GM12878 (cell line): ENCODE measurements around the gene SERTM2. TPM values are rescaled to one million over a fixed set of nuclear protein-coding genes. Genes with fewer than 3 reads are reported as not detected.

Experiments
- ATAC-seq: fragments of 200-7000 bp; cut with Tn5 transposase; 3 replicates; pipeline ENCODE4 v1.9.1; 2020; ENCODE audit warnings: mild to moderate bottlenecking, moderate library complexity
- BruUV-seq: library from RNA; stranded (reverse); fragments of 400-500 nt; replicated peaks from 2 replicates; lab custom pipeline; 2021; lab: Mats Ljungman, UMichigan
- CTCF ChIA-PET: fragments of 300-600 bp; sonication (Branson Sonifier 250); formaldehyde crosslinking; extraction: SDS; loops from one replicate; lab custom pipeline; 2021; ENCODE audit warnings: inconsistent platforms; lab: Yijun Ruan, JAX
- POLR2A ChIA-PET: fragments of 350-600 bp; formaldehyde crosslinking; extraction: SDS; loops from one replicate; lab custom pipeline; 2021; ENCODE audit warnings: inconsistent platforms; lab: Charles Lee
- RAD21 ChIA-PET: fragments of 300-600 bp; sonication (Branson Sonifier 250); formaldehyde crosslinking; loops from one replicate; lab custom pipeline; 2023; ENCODE audit warnings: antibody characterized with exemption; ENCODE audit not compliant: unreplicated experiment; lab: Charles Lee
- SMC1A ChIA-PET: fragments of 300-600 bp; sonication (Branson Sonifier 250); formaldehyde crosslinking; loops from one replicate; lab custom pipeline; 2023; ENCODE audit not compliant: unreplicated experiment, uncharacterized antibody; lab: Charles Lee
- DNase-seq: peaks from one replicate; pipeline ENCODE4 v3.0.0-alpha.2; 2011; ENCODE audit warnings: low read depth, low spot score
- FAIRE-seq: peaks from 3 replicates; lab custom pipeline; 2011; peaks lifted over from hg19 to GRCh38; lab: Jason Lieb, UNC
- H2AFZ ChIP-seq: 2 replicates; pipeline ENCODE4 v1.6.0; 2011; ENCODE audit warnings: low read depth, low read length, control low read depth; ENCODE audit not compliant: control insufficient read depth
- H3K27ac ChIP-seq: 2 replicates; pipeline ENCODE4 v1.5.1; 2011; ENCODE audit warnings: control low read depth; ENCODE audit not compliant: control insufficient read depth, insufficient read depth
- H3K27me3 ChIP-seq, 2 experiments: replicated peaks in 1 of 2; 2 replicates each; pipeline versions ENCODE4 v1.6.0 to v1.6.1; 2011; ENCODE audit warnings: low read length in 1 of 2; ENCODE audit not compliant: control insufficient read depth in 2 of 2, insufficient read depth in 2 of 2
- H3K36me3 ChIP-seq, 2 experiments: 2 replicates each; pipeline ENCODE4 v1.5.1; 2011; ENCODE audit warnings: low read length in 1 of 2; ENCODE audit not compliant: control insufficient read depth in 2 of 2, insufficient read depth in 2 of 2
- H3K4me1 ChIP-seq: 2 replicates; pipeline ENCODE4 v1.6.1; 2011; ENCODE audit warnings: mild to moderate bottlenecking, low read length, moderate library complexity, mixed read lengths; ENCODE audit not compliant: control insufficient read depth, insufficient read depth
- H3K4me2 ChIP-seq: 2 replicates; pipeline ENCODE4 v1.6.0; 2011; ENCODE audit warnings: control low read depth; ENCODE audit not compliant: control insufficient read depth, insufficient read depth
- H3K4me3 ChIP-seq: fragments of 200-600 bp; sonication (generic); 2 replicates; pipeline ENCODE4 v1.5.1; 2016
- H3K79me2 ChIP-seq: 2 replicates; pipeline ENCODE4 v1.6.0; 2011; ENCODE audit warnings: low read length; ENCODE audit not compliant: control insufficient read depth, insufficient read depth
- H3K9ac ChIP-seq: 2 replicates; pipeline ENCODE4 v1.8.0; 2011; ENCODE audit warnings: low read length, control low read depth, mixed read lengths; ENCODE audit not compliant: control insufficient read depth, insufficient read depth
- H3K9me3 ChIP-seq: replicated peaks from 3 replicates; pipeline ENCODE4 v1.5.1; 2011; ENCODE audit warnings: mild to moderate bottlenecking, low read length; ENCODE audit not compliant: control insufficient read depth, insufficient read depth
- H4K20me1 ChIP-seq: 2 replicates; pipeline ENCODE4 v1.6.0; 2011; ENCODE audit not compliant: control insufficient read depth, insufficient read depth
- BHLHE40 ChIP-seq, 2 experiments: fragments of 450-650 bp in 1 of 2; IDR thresholded peaks; 2 replicates each; pipeline ENCODE4 v1.6.1; 2011 to 2017; ENCODE audit warnings: low read depth in 2 of 2, borderline replicate concordance in 1 of 2, improper control_type of control experiment in 1 of 2, low read length in 1 of 2, mild to moderate bottlenecking in 1 of 2
- LARP7 ChIP-seq: fragments of 450-650 bp; IDR thresholded peaks from 2 replicates; pipeline ENCODE4 v1.6.1; 2017; ENCODE audit warnings: mild to moderate bottlenecking
- POU2F2 ChIP-seq: IDR thresholded peaks from 3 replicates; pipeline ENCODE4 v1.6.1; 2011; ENCODE audit warnings: low read depth, mild to moderate bottlenecking, low read length, borderline replicate concordance
- SIN3A ChIP-seq: IDR thresholded peaks from 2 replicates; pipeline ENCODE4 v1.6.1; 2012; ENCODE audit warnings: low read depth, low read length, improper control_type of control experiment
- ZNF217 ChIP-seq: fragments of 450-650 bp; IDR thresholded peaks from 2 replicates; pipeline ENCODE4 v1.6.1; 2017; ENCODE audit warnings: antibody characterized with exemption, mild to moderate bottlenecking
- WGBS: methylation state at CpG from one replicate; pipeline ENCODE4 v1.1.6; 2016; ENCODE audit warnings: low lambda C conversion rate; ENCODE audit not compliant: insufficient replicate concordance, insufficient coverage; ENCODE audit errors: missing lambda C conversion rate; 5-methylcytosine and 5-hydroxymethylcytosine counted together
- in situ Hi-C: fragments of 300-500 bp; cut with MboI; formaldehyde crosslinking; loops from 9 replicates; pipeline ENCODE4 v1.14.3; 2018; ENCODE audit warnings: mixed read lengths
- intact Hi-C: fragments of 100-400 bp; cut with micrococcal nuclease; formaldehyde crosslinking; loops from one replicate; pipeline ENCODE4 v1.14.2; 2022; ENCODE audit not compliant: unreplicated experiment
- polyA plus RNA-seq, 11 experiments: library from polyadenylated mRNA; depleted of rRNA in 4 of 11; unstranded in 6 of 11; stranded (reverse) in 5 of 11; fragments of >200 nt; fragmentation: Nextera tagmentation in 4 of 11; fragmentation: Illumina TruSeq in 1 of 11; extraction: Ambion mirVana in 4 of 11; extraction: Trizol in 1 of 11; gene quantifications; 1 replicate in 1 of 11; 2 replicates in 10 of 11; pipeline versions ENCODE4 v1.2.1 to v1.2.3, GENCODE V29; 2011 to 2016; ENCODE audit warnings: inconsistent platforms in 2 of 11, missing spikeins in 2 of 11, low read depth in 1 of 11
- total RNA-seq, 4 experiments: library from RNA; depleted of rRNA in 3 of 4; stranded (reverse); fragments of >200 nt in 3 of 4; fragmentation: Illumina TruSeq in 1 of 4; extraction: Trizol in 1 of 4; gene quantifications; 2 replicates each; pipeline versions ENCODE4 v1.2.1 to v1.2.3, GENCODE V29; 2013 to 2021

Gene SERTM2
- total and polyA plus RNA-seq, 10 of the 15 experiments (the other 5 are each of a cell fraction or from before 2014, with no cell fraction given) = not detected

DNA sequence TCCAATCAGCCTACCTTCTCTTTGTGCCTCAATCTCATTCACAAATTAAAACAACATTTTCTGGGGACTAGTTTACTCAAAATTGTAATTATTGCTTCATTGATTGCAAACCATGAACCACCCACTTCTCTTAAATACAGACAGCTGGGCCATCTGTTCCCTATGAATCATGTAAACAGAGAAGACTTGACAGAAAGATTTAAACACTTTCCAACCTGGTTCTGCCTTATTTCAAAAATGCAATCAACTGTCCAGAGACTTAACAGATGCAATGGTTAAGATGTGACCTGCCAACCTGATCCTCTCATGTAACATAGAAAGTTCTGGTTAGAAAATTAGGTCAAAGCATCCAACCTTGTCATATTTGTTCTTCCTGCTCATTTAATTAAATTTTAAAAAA is 20.8 kb upstream of the SERTM2 start:
- ATAC-seq (no peak), FAIRE-seq (no peak), DNase-seq (no peak)
- Histone ChIP-seq H4K20me1 (no peaks in the 10 kb centered on the region), H3K4me3 (no peak overlapping the region), H3K4me2 (no peak overlapping the region), H3K27me3 (no peaks in the 10 kb centered on the region), H3K27ac (no peak overlapping the region), H3K9me3 (no peaks in the 10 kb centered on the region), H2AFZ (no peak overlapping the region), H3K4me1 (no peaks in the 10 kb centered on the region), H3K9ac (no peak overlapping the region), H3K79me2 (no peaks in the 10 kb centered on the region), H3K36me3 (no peaks in the 10 kb centered on the region)
- BruUV-seq = no TSS peak
- ChIA-PET SMC1A (no interaction called here), CTCF (no interaction called here), RAD21 (no interaction called here), POLR2A (no interaction called here)
- intact Hi-C loops = no loop called here
- TF ChIP-seq LARP7 (no peak), BHLHE40 (IDR thresholded peaks at IDR 0.05; ENCODE audit: borderline replicate concordance in 1 of 2, low read depth in 2 of 2, low read length in 1 of 2) (no peak), ZNF217 (no peak)
- in situ Hi-C loops = no loop called here

DNA sequence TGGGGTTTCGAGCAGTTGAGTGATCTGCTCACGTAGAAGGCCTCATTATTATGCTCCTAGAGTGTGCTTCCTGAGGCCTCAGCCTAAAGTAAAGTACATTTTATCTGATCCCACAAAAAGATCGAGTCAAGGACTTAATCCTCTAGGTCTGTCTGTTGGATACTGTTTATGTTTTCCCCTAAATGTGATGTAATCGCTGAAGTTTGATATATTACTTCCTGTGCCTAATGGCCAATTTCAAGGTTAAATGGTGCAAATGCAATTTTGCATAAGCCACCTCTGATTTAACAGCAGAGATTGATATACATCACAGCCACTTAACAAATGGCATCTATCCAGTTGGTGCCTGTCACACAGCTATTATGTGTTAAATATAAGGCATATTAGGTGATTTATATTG is 19.4 kb upstream of the SERTM2 start:
- H3K9me3 ChIP-seq = no peaks in the 10 kb centered on the region
- intact Hi-C loops (no loop called here), in situ Hi-C loops (no loop called here)
- no peak overlapping the region for H2AFZ ChIP-seq
- 11% methylated on average over 4 of the region's 4 CpGs for WGBS
- RAD21 ChIA-PET = no interaction called here
- H3K4me3 ChIP-seq = no peak overlapping the region
- SMC1A ChIA-PET = no interaction called here
- no peaks in the 10 kb centered on the region for H3K27me3 ChIP-seq
- no peaks in the 10 kb centered on the region for H3K36me3 ChIP-seq
- ATAC-seq (no peak), FAIRE-seq (no peak), DNase-seq (no peak)
- H3K79me2 ChIP-seq = no peaks in the 10 kb centered on the region
- no peaks in the 10 kb centered on the region for H3K4me1 ChIP-seq
- POLR2A ChIA-PET = no interaction called here
- no peak overlapping the region for H3K27ac ChIP-seq
- no peaks in the 10 kb centered on the region for H4K20me1 ChIP-seq
- TF ChIP-seq POU2F2 (no peak), SIN3A (no peak)
- no peak overlapping the region for H3K4me2 ChIP-seq
- H3K9ac ChIP-seq = no peak overlapping the region
- BruUV-seq = no TSS peak
- CTCF ChIA-PET = no interaction called here
